Epithelial cell of esophagus (primary cell): Measurements from ENCODE around the gene SHLD2.
"Not testable (repeated sequence)": the region's sequence is repeated elsewhere in the genome, so short reads cannot be mapped to it uniquely, and the experiment has no call there.

Experiments
- DNase-seq: peaks from one replicate; pipeline ENCODE4 v3.0.0; 2010; ENCODE audit warnings: low read depth
- H3K4me3 ChIP-seq: 2 replicates; pipeline ENCODE4 v1.5.1; 2011; ENCODE audit warnings: mild to moderate bottlenecking, low read length, control low read depth
- TF ChIP-seq, protein P1 (sequence below): IDR thresholded peaks from 2 replicates; pipeline ENCODE4 v1.5.1; 2011; ENCODE audit warnings: low read depth, mild to moderate bottlenecking, low read length, control low read depth, inconsistent platforms; ENCODE audit not compliant: insufficient read depth; ENCODE audit errors: missing control alignments

Gene SHLD2

GRCh38 chr10:87079106-87079836 lies 15.7 kb upstream of the SHLD2 start:
- TF ChIP-seq, protein P1, sequence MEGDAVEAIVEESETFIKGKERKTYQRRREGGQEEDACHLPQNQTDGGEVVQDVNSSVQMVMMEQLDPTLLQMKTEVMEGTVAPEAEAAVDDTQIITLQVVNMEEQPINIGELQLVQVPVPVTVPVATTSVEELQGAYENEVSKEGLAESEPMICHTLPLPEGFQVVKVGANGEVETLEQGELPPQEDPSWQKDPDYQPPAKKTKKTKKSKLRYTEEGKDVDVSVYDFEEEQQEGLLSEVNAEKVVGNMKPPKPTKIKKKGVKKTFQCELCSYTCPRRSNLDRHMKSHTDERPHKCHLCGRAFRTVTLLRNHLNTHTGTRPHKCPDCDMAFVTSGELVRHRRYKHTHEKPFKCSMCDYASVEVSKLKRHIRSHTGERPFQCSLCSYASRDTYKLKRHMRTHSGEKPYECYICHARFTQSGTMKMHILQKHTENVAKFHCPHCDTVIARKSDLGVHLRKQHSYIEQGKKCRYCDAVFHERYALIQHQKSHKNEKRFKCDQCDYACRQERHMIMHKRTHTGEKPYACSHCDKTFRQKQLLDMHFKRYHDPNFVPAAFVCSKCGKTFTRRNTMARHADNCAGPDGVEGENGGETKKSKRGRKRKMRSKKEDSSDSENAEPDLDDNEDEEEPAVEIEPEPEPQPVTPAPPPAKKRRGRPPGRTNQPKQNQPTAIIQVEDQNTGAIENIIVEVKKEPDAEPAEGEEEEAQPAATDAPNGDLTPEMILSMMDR: no peak
- H3K4me3 ChIP-seq: no peak overlapping the region

DNA sequence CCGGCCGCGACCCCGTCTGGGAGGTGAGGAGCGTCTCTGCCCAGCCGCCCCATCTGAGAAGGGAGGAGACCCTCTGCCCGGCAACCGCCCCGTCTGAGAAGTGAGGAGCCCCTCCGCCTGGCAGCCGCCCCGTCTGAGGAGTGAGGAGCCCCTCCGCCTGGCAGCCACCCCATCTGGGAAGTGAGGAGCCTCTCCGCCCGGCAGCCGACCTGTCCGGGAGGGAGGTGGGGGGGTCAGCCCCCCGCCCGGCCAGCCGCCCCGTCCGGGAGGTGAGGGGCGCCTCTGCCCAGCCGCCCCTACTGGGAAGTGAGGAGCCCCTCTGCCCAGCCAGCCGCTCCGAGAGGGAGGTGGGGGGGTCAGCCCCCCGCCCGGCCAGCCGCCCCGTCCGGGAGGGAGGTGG lies 14.4 kb upstream of the SHLD2 start:
- not testable (repeated sequence) for H3K4me3 ChIP-seq, DNase-seq

More at GRCh38 chr10:87079106-87079836, 15.7 kb upstream of the SHLD2 start:
- DNase-seq: no peak

DNA sequence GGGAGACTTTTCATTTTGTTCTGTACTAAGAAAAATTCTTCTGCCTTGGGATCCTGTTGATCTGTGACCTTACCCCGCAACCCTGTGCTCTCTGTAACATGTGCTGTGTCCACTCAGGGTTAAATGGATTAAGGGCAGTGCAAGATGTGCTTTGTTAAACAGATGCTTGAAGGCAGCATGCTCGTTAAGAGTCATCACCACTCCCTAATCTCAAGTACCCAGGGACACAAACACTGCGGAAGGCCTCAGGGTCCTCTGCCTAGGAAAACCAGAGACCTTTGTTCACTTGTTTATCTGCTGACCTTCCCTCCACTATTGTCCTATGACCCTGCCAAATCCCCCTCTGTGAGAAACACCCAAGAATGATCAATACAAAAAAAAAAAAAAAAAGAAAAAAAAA lies 13.4 kb upstream of the SHLD2 start:
- not testable (repeated sequence) for DNase-seq, H3K4me3 ChIP-seq

DNA sequence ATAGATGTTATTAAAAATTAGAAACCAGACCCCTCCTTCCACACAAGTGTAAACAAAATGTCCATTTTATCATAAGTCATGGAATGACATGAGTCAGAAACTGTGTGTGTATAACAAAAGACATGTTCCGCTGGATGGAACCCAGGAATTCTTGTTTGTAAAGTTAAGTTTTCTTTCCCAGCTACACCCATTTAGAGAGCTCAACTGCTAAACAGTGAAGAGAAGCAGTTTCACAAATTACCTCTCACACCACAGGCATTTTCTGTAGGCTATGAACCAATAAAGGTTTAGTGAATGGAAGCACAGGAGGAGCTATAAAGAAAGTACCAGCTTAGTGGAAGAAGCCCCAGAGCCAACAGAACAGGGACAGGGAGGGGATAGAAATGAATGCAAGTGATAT lies 12.8 kb upstream of the SHLD2 start:
- peak; percentile 89 for DNase-seq
- H3K4me3 ChIP-seq: not testable (repeated sequence)

- not testable (repeated sequence) for H3K4me3 ChIP-seq
- peak; percentile 52 for DNase-seq
Measured at GRCh38 chr10:87083576-87084290, 11.3 kb upstream of the SHLD2 start.

- peak; percentile 78 for DNase-seq
- not testable (repeated sequence) for H3K4me3 ChIP-seq
Measured at GRCh38 chr10:87084291-87084782, 10.7 kb upstream of the SHLD2 start.

DNA sequence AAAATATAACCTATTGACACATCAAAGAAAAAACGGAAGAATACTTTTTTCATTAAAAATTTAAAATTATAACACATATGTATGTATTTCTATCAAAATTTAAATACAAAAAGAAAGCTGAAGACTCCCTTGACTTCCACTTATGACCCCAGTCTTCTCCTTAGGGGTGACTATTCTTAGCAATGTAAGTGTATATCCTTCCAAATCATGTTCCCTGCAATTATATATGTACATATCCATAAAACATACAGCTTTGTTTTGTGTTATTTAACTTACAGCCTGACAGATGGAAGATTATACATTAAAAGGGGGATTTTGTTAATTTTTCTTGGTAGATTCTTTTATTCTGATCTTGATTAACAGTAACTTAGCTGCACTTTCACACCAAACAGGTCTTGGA lies 9.5 kb upstream of the SHLD2 start:
- TF ChIP-seq, protein P1: no peak
- no peak overlapping the region for H3K4me3 ChIP-seq
- DNase-seq: no peak

- DNase-seq: no peak
- no peak overlapping the region for H3K4me3 ChIP-seq
- TF ChIP-seq, protein P1: no peak
Measured at GRCh38 chr10:87089746-87090145, 5.3 kb upstream of the SHLD2 start.

DNA sequence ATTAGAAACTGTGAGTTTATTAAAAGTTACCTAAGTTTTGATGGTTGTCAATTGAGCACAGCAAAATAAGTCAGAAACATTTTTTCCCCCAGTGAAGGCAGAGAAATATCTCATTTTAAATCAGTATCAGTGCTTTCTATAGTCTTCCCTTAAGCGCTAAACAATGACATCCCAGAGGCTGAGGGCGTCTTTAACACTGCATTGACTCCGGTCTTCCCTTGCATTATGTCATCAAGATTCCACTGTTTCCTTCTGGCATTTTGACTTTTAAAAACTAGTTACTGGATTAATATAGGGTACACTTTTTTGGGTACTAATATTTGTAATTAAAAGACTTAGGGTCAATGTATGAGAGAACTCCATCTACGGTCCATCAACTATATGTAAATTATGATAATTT lies 4.2 kb upstream of the SHLD2 start:
- H3K4me3 ChIP-seq: no peak overlapping the region
- no peak for DNase-seq
- TF ChIP-seq, protein P1: no peak

DNA sequence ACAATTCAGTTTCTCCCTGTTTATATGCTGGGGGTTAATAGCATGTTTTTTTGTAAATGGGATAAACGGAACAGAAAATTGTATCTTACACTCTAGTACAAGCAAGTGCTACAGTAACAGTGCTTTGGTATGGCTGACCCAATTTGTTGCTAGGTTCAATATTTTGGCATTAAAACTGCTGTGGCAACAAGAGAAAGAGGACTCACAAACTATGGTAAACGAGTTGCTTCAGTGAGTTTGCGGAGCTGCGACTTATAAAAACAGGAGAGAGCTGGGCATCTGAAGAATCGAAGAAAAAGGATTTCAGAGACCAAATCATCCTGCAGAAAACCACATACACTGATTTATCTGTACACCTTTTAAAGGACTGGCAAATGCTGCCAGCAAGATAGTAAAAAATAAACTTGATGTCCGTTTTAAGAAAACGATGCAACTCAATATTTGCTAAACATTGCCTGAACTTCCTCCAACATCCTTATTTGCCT lies 2.6 kb upstream of the SHLD2 start:
- peak; percentile 18 for DNase-seq
- H3K4me3 ChIP-seq: peak overlapping the region; percentile 69
- TF ChIP-seq, protein P1: no peak
